NCI-H345 treated with DMSO at 0.1 percent for 48 hours (cell line): ENCODE results near the gene FEM1B.

Experiments used
- DNase-seq: peaks from one replicate; lab custom pipeline; 2025; ENCODE audit not compliant: unreplicated experiment; lab: John Stamatoyannopoulos, UW

The FEM1B gene

DNA sequence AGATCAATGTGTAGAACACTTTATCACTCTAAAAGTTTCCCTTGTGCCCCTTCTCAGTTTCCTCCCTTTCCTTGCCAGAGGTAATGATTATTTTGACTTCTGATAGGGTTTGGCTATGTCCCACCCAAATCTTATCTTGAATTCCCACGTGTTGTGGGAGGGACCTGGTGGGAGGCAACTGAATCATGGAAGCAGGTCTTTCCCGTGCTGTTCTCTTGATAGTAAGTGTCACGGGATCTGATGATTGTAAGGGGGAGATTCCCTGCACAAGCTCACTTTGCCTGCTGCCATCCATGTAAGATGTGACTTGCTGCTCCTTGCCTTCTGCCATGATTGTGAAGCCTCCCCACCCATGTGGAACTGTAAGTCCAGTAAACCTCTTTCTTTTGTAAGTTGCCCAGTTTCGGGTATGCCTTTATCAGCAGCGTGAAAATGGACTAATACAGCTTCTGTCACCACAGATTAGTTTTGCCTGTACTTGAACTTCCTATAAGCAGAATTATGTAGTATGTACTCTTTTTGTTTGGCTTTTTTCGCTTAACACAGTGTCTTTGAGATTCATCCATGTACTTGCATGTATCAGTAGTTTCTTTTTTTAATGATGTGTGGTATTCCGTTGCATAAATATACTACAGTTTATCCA, 7.2 kb downstream of the FEM1B start:
- DNase-seq, result no peak

DNA sequence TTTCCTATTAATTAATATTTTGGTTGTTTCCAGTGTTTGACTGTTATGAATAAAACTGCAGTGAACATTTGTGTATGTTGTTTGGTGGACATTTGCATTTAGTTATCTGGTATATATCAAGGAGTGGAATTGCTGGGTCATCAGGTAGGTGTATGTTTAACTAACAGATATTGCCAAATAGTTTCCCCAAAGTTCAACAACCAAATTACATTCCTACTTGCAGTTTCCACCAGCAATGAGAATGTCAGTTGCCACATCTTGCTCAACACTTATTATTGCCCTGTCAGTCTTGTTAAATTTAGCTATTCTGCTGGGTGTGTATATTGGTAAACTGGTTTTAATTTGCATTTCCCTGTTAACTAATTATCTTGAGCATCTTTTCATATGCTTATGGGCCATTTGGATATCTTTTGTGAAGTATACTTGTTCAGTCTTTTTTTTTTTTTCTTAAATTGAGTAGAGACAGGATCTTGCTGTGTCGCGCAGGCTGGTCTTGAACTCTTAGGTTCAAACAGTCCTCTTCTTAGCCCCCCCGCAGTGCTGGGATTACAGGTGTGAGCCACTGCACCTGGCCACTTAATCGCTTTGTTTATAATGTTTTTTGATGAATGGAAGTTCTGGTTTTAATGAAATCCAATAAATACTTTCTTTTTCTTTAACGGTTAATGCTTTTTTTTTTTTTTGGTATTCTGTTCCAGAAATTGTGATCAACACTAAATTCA, 7.9 kb downstream of the FEM1B start:
- no peak for DNase-seq

DNA sequence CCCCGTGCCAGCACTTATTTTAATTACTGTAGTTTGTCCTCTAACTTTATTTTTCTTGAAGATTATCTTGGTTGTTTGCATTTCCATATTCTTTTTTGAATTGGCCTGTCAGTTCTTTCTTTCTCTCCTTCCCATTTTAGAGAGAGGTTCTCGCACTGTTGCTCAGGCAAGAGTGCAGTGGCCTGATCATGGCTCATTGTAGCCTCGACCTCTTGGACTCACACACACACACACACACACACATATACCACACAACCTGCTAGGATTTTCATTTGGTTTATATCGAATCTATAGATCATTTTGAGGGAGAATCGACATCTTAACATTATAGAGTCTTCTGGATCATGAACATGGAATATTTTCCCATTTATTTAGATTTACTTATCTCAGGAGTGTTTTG, 8.7 kb downstream of the FEM1B start:
- no peak for DNase-seq

DNA sequence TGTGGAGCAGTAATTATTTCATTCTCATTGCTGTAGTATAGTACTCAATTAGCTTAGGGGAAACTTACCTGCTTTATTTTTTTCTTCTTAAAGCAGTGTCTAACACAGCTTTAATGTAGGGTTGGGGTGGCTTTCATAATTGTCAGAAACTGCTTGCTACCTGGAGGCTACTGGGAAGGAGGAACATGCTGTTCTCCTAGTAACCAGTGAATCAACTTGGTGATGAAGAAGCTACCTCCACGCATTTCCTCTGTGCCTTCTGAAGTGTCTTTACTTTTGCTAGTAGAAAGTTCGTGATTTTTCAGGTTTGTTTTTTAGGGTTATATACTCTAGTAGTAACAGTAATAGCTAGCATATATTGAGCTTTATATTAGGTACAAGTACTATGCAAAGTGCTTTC, 11.5 kb downstream of the FEM1B start:
- DNase-seq, result no peak

DNA sequence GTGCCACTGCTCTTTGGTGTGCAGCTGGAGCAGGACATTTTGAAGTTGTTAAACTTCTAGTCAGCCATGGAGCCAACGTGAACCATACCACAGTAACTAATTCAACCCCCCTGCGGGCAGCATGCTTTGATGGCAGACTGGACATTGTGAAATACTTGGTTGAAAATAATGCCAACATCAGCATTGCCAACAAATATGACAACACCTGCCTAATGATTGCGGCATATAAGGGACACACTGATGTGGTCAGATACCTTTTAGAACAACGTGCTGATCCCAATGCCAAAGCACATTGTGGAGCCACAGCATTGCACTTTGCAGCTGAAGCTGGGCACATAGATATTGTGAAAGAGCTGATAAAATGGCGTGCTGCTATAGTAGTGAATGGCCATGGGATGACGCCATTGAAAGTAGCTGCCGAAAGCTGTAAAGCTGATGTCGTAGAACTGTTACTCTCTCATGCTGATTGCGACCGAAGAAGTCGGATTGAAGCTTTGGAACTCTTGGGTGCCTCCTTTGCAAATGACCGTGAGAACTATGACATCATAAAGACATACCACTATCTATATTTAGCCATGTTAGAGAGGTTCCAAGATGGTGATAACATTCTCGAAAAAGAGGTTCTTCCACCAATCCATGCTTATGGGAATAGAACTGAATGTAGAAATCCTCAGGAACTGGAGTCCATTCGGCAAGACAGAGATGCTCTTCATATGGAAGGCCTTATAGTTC, 12.2 kb downstream of the FEM1B start:
- DNase-seq, result no peak

DNA sequence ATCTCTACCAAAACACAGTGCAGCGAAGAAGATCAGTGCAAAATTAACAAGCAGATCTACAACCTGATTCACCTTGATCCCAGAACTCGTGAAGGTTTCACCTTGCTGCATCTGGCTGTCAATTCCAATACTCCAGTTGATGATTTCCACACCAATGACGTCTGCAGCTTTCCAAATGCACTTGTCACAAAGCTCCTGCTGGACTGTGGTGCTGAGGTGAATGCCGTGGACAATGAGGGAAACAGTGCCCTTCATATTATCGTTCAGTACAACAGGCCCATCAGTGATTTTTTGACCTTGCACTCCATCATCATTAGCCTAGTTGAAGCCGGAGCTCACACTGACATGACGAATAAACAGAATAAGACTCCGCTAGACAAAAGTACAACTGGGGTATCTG, 13.2 kb downstream of the FEM1B start:
- DNase-seq, result no peak

DNA sequence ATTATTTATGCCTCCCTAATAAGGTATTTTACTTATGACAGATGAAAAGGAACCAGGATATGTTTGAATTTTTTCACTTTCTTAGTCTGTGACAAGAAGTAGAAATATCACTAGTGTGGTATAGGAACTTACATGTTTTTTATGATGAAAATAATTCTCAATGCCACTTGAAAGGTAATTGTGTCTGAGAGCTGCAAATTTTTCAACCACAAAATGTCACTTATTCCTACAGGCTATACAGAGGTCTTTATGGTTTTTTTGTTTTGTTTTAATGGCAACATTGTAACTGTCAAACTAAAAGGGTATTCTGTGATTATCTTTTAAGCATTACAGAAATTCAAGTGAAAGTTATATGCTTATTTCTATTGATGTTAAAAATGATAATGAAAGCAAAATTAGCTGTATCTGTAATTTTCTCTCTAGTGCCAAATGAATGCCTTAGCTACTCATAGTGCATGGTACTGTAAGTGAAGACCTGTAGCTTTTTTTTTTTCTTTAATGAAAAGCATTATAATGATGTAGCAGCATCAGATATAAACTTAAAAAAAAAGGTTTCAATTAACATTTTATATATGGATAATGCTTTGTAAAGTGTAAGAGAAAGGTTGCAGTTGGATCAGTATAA, 14.7 kb downstream of the FEM1B start:
- no peak for DNase-seq

DNA sequence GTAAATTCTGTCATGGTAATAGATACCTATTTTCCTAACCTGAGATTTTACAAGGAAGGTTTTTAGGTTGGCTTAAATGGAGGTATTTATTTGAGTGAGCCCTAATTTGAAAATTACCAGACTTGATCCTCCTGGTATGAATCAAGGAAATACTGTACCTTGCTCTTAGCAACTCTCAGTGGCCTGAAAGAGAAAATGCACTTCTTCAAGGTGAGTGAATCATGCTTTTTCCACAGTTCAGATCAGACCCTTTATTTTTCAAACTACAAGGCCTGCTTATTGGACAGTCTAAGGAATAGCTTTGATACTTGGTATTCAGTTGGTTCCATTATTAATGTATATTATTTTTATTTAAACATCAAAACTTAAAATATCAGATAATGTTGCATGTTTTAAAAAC, 15.4 kb downstream of the FEM1B start:
- DNase-seq, result no peak

DNA sequence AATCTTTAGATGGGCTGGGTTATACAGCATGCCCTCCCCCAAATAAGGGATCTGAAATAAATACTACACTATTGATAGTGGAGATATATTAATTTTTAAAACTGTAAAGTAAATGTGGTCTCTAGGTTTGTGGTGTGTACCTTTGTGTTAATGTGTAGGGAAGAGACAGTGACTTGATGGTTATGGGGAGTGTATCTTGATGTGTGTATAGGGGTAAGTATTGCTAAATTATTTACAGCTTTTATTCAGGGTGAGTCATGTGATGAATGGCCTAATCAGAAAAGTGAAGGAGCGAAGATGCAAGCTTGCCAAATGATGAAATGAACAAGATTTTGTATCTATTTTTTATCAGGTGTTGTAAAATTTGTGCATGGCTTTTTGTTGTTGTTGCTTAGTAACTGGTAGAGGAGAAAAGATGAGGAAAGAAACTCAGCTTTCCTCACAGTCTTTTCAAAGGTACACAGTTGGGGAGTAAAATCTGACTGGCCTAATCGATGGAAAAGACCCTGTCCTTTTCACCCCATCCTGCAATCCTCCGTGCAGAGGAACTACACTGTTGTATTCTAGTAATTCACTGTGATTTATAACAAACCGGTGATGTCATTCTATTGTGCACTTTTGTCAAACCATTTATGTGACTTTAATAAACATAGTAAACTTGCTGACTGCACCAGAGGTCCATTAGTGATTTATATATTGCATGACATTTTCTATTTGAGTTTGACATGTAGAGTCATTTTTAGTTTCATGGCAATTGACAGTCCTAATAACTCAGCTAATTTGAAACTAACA, 17.7 kb downstream of the FEM1B start:
- DNase-seq, result no peak

DNA sequence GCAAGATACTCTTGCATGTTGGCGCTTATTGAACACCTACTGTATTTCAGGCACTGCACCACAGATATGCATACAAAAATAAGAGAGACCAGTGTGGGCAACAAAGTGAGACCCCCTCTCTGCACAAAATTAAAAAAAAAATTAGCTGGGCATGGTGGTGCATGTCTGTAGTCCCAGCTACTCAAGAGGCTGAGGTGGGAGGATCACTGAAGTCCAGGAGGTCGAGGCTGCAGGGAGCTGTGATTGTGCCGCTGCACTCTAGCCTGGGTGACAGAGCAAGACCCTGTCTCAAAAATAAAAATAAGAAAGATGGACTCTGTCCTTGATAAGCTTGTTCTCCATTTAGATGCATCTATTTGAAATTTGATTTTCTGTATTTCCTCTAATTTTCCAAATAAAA, 20.8 kb downstream of the FEM1B start:
- no peak for DNase-seq

DNA sequence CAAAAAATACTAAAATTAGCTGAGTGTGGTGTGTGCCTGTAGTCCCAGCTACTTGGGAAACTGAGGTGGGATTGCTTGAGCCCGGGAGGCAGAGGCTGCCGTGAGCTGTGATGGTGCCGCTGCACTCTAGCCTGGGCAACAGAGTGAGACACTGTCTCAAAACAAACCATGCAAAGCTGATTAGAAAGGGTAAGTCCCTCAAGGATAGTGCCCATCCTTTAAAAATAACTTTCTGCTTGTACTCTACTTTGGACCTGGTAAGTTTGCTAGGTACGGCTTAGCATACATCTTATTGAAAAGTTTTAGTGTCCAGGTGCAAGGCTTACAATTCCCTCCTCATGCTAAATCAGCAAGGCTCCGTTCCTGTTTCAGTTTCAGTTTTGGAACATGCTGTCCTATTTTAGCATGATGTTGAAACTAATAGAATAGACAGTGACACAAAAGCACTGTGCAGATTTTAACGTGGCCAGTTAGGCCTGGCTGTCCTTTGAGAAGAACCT, 21.4 kb downstream of the FEM1B start:
- DNase-seq, result no peak

DNA sequence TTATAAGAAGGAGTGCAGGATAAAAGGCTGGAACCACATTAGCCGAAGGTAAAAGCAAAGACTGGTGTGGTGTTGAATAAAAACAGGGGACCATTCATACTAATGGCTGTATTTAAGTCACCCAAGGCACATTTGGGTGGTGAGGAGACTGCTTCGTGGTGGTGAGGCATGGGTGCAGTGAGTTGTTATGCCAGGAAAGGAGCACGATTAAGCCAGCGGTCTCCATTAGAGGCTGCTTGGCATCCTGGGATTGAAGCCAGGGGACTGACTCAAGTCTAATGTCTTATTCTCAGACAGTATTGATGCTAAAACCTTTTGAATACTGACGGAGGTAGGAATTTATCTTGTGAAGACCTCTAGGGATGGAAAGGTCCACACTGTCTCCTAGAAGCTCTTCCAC, 21.9 kb downstream of the FEM1B start:
- DNase-seq, result no peak

DNA sequence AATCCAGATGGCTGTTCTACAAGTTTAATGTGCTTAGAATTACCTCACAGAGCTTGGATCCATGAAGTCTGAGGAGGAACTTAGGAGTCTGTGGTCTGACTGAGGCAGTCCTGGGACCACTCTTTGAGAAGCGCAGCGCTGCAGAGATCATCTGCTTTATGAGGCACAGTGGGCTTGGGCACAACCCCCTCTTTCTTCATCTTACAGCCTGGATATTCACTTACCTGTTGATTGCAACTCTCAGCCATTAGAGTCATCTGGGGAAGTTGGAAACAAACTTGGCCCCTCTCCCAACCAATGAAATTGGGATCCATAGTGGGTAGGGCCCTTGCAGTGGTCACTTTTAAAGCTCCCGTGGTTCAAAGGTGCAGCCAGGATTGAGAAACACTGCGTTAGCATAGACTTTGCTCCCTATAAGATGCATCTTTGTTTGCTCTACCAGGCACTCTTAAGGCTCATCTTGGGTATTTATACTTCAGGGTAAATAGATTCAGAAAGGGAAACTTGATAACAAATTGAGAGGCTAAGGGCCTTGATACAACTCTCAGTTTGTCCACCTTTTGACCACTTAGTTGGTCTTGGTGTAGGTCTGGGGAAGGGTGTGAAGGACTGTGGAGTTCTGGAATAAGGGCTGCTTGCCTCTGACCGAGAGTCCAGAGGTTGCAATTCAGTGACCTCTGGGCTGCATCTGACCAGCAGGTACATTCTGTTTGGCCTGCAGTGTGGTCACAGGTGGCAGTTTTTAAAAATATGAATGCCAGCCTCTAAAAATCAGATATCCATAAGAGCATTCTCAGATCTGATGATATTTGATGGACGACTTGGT, 22.8 kb downstream of the FEM1B start:
- no peak for DNase-seq

DNA sequence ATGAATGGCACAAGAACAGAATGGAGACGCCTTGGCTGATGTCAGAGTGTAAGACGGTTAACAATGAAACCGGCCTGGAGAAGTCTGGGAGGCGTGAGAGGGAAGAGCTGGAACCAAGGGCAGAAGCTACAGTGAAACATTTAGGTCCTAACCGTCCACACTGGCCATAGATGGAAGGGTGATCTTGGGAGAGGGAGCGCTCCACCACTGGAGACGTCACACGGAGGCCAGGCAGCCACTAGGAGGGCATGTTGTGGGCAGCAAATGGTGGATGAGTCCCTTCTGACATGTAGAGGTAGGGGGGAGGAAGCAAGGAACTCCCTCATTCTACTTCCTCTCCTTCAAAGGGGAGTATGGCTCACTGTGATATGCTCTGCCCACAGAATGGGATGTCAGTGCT, 23.8 kb downstream of the FEM1B start:
- no peak for DNase-seq

DNA sequence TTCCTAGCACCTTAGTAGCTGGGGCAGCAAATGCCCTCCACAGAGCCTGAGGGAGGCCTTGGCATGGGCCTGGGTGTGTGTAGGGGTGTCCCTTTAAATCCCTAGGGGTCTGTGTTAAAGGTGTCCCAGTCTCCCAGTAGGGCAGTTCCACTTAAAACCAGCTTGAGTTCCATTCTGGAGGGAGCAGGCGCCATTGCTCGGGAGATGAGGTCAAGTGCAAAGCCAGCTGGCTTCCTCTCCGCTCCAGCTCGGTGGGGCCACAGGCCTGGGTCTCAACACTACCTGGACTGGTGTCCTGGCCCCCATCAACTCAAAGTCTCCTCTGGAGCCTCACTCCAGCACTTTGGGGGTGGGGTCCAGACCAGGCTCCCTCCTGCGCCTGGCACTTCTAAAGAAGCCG, 25.2 kb downstream of the FEM1B start:
- DNase-seq, result no peak

DNA sequence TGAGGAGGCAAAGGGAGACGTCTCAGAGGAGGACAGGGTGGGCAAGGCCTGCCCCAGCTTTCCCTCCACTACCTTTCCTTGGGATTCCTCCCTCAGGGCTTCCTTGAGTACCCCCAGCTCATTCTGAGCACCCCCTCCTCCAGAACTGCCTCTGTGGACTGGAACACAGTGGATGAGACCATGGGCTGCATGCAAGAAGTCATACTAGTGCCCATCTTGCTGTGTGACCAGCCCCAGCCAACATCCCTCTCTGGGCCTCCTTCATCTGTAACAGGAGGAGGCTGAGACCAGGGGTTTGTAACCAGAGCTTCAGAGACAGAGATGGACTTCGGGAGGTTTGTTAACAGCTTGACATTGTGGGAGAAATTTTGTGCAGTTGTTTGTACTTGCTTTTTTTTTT, 25.6 kb downstream of the FEM1B start:
- no peak for DNase-seq

DNA sequence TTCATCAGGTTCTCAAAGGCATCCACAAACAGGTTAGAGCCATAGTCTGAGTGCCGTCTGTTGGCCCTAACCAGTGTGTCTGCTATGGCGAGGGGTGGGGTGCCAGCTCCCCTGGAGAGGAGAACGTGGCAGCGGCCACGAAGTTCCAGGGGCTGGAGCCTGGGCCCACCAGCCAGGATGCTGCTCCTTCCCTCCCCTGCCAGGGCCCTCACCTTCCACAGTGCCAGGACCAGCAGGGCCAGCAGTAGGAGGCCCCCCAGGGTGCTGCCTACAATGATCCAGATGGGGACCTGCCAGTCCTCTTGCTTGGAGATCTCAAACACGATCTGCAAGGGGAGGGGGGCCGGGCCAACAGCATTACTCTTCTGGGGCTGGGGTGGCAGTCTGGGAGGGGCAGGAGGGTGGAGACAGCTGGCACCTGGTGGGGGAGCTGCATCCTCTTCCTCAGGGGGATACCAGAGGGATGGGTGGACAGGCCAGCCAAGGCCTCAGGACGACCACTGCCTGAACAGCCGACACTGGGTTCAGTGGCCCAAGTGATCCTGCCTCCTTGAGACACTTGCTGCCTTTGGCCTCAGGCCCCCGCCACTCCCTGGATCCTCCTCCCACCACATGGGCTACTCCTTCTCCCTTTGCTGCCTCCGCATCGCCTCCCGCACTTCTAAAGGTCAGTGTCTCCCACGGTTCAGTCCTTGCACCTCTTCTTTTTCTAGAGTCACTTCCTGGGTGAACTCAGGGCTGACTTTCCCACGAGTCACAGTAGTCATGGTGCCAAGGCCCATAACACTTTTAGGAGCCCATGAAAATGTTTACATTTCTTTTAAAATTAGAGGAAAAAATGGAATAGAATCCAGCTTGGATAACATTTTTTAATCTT, 26.3 kb downstream of the FEM1B start:
- no peak for DNase-seq

DNA sequence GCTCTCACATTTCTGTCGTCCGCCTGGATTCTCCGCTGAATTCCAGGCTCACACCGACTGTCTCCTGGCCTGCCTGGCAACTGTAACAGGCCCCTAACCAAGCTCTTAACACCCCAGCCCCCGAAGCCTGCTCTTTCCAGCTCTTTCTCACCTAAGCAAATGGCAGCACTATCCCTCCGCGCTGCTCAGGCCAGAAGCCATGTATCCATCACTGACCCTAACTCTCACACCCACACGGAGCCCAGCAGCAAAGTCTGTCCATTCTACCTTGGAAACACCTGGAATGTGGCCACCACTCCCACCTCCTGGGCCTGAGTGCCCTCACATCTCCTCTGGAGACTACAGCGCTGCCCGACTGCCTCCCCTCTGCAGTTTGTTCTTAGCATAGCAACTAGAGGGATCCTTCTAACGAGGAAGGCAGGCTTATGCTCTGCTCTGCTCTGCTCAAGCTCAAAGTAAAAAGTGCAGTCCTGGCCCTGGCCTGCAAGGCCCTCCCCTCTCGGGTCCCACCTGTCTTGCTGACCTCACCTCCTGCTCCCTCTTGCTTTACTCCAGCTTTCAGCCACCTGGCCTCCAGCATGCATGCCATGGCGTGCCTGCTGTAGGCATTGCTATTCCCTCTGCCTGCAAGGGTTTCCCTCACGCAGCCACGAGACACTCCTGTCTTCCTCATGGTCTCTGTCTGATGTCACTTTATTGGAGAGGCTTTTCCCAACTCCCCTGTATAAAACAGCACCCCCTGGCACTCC, 27.2 kb downstream of the FEM1B start:
- no peak for DNase-seq
